ENCODE results near the gene FAM168B.

FAM168B gene

GRCh38 chr2:131043199-131044074 lies 49.8 kb downstream of the FAM168B start:
- no peak overlapping the region for H3K4me3 ChIP-seq (ENCODE audit: low read length)
- TF ChIP-seq ZNF274 (IDR thresholded peaks at IDR 0.05; ENCODE audit: low read depth, low read length): no peak

GRCh38 chr2:131042148-131042775 lies 51.0 kb downstream of the FAM168B start:
- no peak overlapping the region for H3K4me3 ChIP-seq (ENCODE audit: low read length)
- TF ChIP-seq ZNF274 (IDR thresholded peaks at IDR 0.05; ENCODE audit: low read depth, low read length): no peak

- no peak for TF ChIP-seq ZNF274 (IDR thresholded peaks at IDR 0.05; ENCODE audit: low read depth, low read length)
- no peak overlapping the region for H3K4me3 ChIP-seq (ENCODE audit: low read length)
These were observed 51.7 kb downstream of the FAM168B start for GRCh38 chr2:131041402-131042147.

GRCh38 chr2:131040661-131041401 lies 52.4 kb downstream of the FAM168B start:
- no peak overlapping the region for H3K4me3 ChIP-seq (ENCODE audit: low read length)
- TF ChIP-seq ZNF274 (IDR thresholded peaks at IDR 0.05; ENCODE audit: low read depth, low read length): no peak

- no peak overlapping the region for H3K4me3 ChIP-seq (ENCODE audit: low read length)
- TF ChIP-seq ZNF274 (IDR thresholded peaks at IDR 0.05; ENCODE audit: low read depth, low read length): no peak
These were observed 53.2 kb downstream of the FAM168B start for GRCh38 chr2:131039908-131040660.

GRCh38 chr2:131039535-131039907 lies 53.7 kb downstream of the FAM168B start:
- TF ChIP-seq ZNF274 (IDR thresholded peaks at IDR 0.05; ENCODE audit: low read depth, low read length): no peak
- no peak overlapping the region for H3K4me3 ChIP-seq (ENCODE audit: low read length)

- no peak overlapping the region for H3K4me3 ChIP-seq (ENCODE audit: low read length)
- no peak for TF ChIP-seq ZNF274 (IDR thresholded peaks at IDR 0.05; ENCODE audit: low read depth, low read length)
These were observed 54.2 kb downstream of the FAM168B start for GRCh38 chr2:131039101-131039440.

GRCh38 chr2:131038258-131039100 lies 54.8 kb downstream of the FAM168B start:
- no peak for TF ChIP-seq ZNF274 (IDR thresholded peaks at IDR 0.05; ENCODE audit: low read depth, low read length)
- H3K4me3 ChIP-seq (ENCODE audit: low read length): no peak overlapping the region

GRCh38 chr2:131037398-131038257 lies 55.6 kb downstream of the FAM168B start:
- H3K4me3 ChIP-seq (ENCODE audit: low read length): no peak overlapping the region
- TF ChIP-seq ZNF274 (IDR thresholded peaks at IDR 0.05; ENCODE audit: low read depth, low read length): no peak

GRCh38 chr2:131036696-131037397 lies 56.4 kb downstream of the FAM168B start:
- no peak overlapping the region for H3K4me3 ChIP-seq (ENCODE audit: low read length)
- TF ChIP-seq ZNF274 (IDR thresholded peaks at IDR 0.05; ENCODE audit: low read depth, low read length): no peak

GRCh38 chr2:131036269-131036668 lies 57.0 kb downstream of the FAM168B start:
- no peak overlapping the region for H3K4me3 ChIP-seq (ENCODE audit: low read length)
- TF ChIP-seq ZNF274 (IDR thresholded peaks at IDR 0.05; ENCODE audit: low read depth, low read length): no peak
